Spleen (tissue), 11 donors: Measurements from ENCODE around the gene CDR2. TPM values are rescaled to one million over a fixed set of nuclear protein-coding genes. Genes with fewer than 3 reads are reported as not detected.

Experiments
- DNase-seq: peaks from one replicate; pipeline ENCODE4 v3.0.0-alpha.2; 2020
- H3K27ac ChIP-seq, 8 donors: fragments of 200-600 bp; sonication (generic) in 7 of 8; 1 replicate in 4 of 8; 2 replicates in 4 of 8; pipeline versions ENCODE4 v1.5.0 to v1.8.0; 2016 to 2021; ENCODE audit warnings: inconsistent platforms in 4 of 8, mild to moderate bottlenecking in 4 of 8, moderate library complexity in 1 of 8
- H3K27me3 ChIP-seq, 7 donors: fragments of 200-600 bp; sonication (generic) in 6 of 7; replicated peaks in 1 of 7; 1 replicate in 4 of 7; 2 replicates in 3 of 7; pipeline versions ENCODE4 v1.5.0 to v1.8.0; 2016 to 2021; ENCODE audit warnings: inconsistent platforms in 3 of 7, mild to moderate bottlenecking in 1 of 7
- H3K36me3 ChIP-seq, 6 donors: fragments of 200-600 bp; sonication (generic) in 5 of 6; 1 replicate in 4 of 6; 2 replicates in 2 of 6; pipeline versions ENCODE4 v1.5.0 to v1.8.0; 2016 to 2021; ENCODE audit warnings: inconsistent platforms in 2 of 6
- H3K4me1 ChIP-seq, 6 donors: fragments of 200-600 bp; sonication (generic) in 5 of 6; 1 replicate in 3 of 6; 2 replicates in 3 of 6; pipeline versions ENCODE4 v1.5.0 to v1.8.0; 2016 to 2021; ENCODE audit warnings: inconsistent platforms in 3 of 6
- H3K4me3 ChIP-seq, 8 donors: fragments of 200-600 bp; sonication (generic) in 7 of 8; 1 replicate in 4 of 8; 2 replicates in 4 of 8; pipeline versions ENCODE4 v1.5.0 to v1.8.0; 2016 to 2021; ENCODE audit warnings: inconsistent platforms in 4 of 8, mild to moderate bottlenecking in 4 of 8, moderate library complexity in 2 of 8
- H3K9me3 ChIP-seq, 8 donors: fragments of 200-600 bp; sonication (generic) in 7 of 8; 1 replicate in 4 of 8; 2 replicates in 4 of 8; pipeline versions ENCODE4 v1.5.0 to v1.8.0; 2016 to 2021; ENCODE audit warnings: inconsistent platforms in 4 of 8
- POLR2A ChIP-seq, 3 donors: fragments of 450-650 bp; IDR thresholded peaks; one replicate each; pipeline ENCODE4 v1.5.1; 2017; ENCODE audit warnings: antibody characterized with exemption in 3 of 3, mild to moderate bottlenecking in 1 of 3
- POLR2AphosphoS5 ChIP-seq, 3 donors: sonication (generic); formaldehyde crosslinking; IDR thresholded peaks; one replicate each; pipeline ENCODE4 v1.5.1; 2017; ENCODE audit warnings: antibody characterized with exemption in 3 of 3
- WGBS, 5 donors: extraction: QIAGEN DNeasy Blood & Tissue Kit in 3 of 5; methylation state at CpG; one replicate each; pipeline versions ENCODE4 v1.1.5 to v1.1.7; 2013 to 2018; 5-methylcytosine and 5-hydroxymethylcytosine counted together
- intact Hi-C: fragments of 100-400 bp; cut with DNase I; formaldehyde crosslinking; loops from one replicate; pipeline ENCODE4 v1.15.0; 2023; ENCODE audit warnings: low total_unique reads
- polyA plus RNA-seq, 3 donors: library from polyadenylated mRNA; stranded (reverse); fragments of 200-250 nt; gene quantifications; one replicate each; pipeline ENCODE4 v1.2.1, GENCODE V29; 2013
- total RNA-seq, 7 donors: library from RNA; depleted of rRNA in 3 of 7; stranded (reverse); fragments of >200 nt in 3 of 7; fragmentation: NEBNext Ultra II Directional in 4 of 7; extraction: Animal tissue kit (Norgen Biotek cat#: 25700) in 4 of 7; gene quantifications; one replicate each; pipeline versions ENCODE4 v1.1.0 to v1.2.1, GENCODE V29; 2016 to 2021
- TF ChIP-seq, protein P1 (sequence below), 11 experiments: fragments of 200-600 bp in 7 of 11; fragments of 450-650 bp in 4 of 11; sonication (generic) in 4 of 11; IDR thresholded peaks in 8 of 11; conservative IDR thresholded peaks in 3 of 11; 1 replicate in 7 of 11; 2 replicates in 4 of 11; pipeline versions ENCODE4 v1.4.0 to v1.8.0; 2016 to 2021; ENCODE audit warnings: antibody characterized with exemption in 11 of 11, inconsistent platforms in 4 of 11, mild to moderate bottlenecking in 1 of 11
- donor health status: healthy with polysubstance abuse.
- donor health status: DM: no; HTN: no; CAD: no; lungs with moderate emphysema.
- donor health status: DM: no; HTN: no; CAD: no.
- donor health status: Bipolar disorder and iron deficiency.
- donor health status: healthy.
- donor health status: DM: no; HTN: no; CAD: no.
- donor health status: DM: yes; HTN: yes; CAD: no.

The CDR2 gene
- total and polyA plus RNA-seq, 10 donors = 7.7 to 33.4 (median 23.6) TPM

DNA sequence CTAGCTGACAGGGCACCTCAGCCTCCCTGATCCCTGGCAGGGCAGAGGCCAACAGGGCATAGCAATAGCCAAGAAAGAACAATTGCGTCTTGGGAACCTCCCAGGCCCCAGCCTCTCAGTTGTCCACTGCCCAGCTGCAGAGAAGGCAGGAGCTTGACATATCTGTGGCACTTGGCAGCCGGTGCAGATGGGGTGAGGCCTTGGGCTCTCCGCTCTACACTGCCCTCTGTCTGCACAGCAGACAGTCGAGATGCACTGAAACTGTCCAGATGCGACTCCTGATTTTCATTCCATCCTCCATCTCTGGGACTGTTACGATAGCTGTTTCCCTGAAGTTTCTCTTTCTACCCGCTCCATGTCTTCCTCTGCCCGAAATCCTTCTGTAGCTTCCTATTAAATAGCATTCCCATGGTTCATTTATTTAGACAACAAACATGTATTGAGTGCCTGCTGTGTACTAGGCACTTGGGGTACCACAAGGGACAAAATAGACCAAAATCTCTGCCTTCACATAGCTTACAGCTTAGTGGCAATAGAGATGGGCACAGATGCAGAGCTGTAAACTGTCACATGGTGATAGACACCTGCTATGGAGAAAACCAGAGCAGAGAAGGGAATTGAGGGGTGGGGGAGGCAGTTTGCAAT lies 73.9 kb downstream of the CDR2 start:
- WGBS, 5 donors = 57 to 62% (median 59%) methylated on average over 8 of the region's 8 CpGs

DNA sequence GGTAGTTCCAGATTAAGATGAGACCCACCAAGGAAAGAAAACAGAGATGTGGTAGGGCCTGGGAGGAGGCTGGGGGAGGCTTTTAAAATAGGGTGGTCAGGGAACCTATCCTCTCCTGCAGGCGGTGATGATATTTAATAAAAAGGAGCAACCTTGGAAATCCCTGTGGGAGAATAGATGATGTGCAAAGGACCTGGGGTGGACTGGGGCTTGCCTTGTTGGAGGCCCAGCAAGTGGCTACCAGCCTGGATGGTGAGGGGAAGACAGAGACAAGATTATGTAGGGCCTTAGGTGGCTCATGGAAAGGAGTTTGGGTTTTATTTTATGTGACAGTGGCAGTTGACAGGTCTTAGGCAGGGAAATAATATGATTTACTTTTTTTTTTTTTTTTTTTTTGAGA lies 75.4 kb downstream of the CDR2 start:
- TF ChIP-seq POLR2A (IDR thresholded peaks at IDR 0.05) = no peak
- TF ChIP-seq, protein P1, sequence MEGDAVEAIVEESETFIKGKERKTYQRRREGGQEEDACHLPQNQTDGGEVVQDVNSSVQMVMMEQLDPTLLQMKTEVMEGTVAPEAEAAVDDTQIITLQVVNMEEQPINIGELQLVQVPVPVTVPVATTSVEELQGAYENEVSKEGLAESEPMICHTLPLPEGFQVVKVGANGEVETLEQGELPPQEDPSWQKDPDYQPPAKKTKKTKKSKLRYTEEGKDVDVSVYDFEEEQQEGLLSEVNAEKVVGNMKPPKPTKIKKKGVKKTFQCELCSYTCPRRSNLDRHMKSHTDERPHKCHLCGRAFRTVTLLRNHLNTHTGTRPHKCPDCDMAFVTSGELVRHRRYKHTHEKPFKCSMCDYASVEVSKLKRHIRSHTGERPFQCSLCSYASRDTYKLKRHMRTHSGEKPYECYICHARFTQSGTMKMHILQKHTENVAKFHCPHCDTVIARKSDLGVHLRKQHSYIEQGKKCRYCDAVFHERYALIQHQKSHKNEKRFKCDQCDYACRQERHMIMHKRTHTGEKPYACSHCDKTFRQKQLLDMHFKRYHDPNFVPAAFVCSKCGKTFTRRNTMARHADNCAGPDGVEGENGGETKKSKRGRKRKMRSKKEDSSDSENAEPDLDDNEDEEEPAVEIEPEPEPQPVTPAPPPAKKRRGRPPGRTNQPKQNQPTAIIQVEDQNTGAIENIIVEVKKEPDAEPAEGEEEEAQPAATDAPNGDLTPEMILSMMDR (IDR thresholded peaks at IDR 0.05 in 8 of 11, conservative IDR thresholded peaks at IDR 0.05 in 3 of 11) = no peak
- TF ChIP-seq POLR2AphosphoS5 (IDR thresholded peaks at IDR 0.05) = no peak
- H3K4me1 ChIP-seq = peaks cover 12 to 54% (median 40%) of the 10 kb centered on the region in 6 donors
- intact Hi-C loops = loop anchor here (5.0 kb wide), 1 partner anchor 92 kb away; the partner anchor contains the start of gene EEF2K
- DNase-seq = peak; percentile 46
- no peaks in the 10 kb centered on the region for H3K27me3 ChIP-seq
- 91 to 100% (median 93%) methylated on average over 1 of the region's 1 CpG for WGBS, 5 donors
- peak overlapping the region in 5 of 8 donors; percentile 90 to 93 (median 92) for H3K27ac ChIP-seq
- no peaks in the 10 kb centered on the region for H3K9me3 ChIP-seq
- peak overlapping the region in 3 of 8 donors; percentile 81 to 98 (median 92) for H3K4me3 ChIP-seq
- peaks cover 0 to 30% (median 20%) of the 10 kb centered on the region in 6 donors for H3K36me3 ChIP-seq

More for the DNA sequence above, 73.9 kb downstream of the CDR2 start:
- Histone ChIP-seq H3K27me3 (no peaks in the 10 kb centered on the region), H3K4me3 (no peak overlapping the region), H3K27ac (peak overlapping the region in 1 of 8 donors; percentile 24), H3K4me1 (peaks cover 12 to 54% (median 40%) of the 10 kb centered on the region in 6 donors), H3K36me3 (peaks cover 0 to 45% (median 35%) of the 10 kb centered on the region in 6 donors), H3K9me3 (no peaks in the 10 kb centered on the region)
- peak; percentile 79 for DNase-seq
- intact Hi-C loops = loop anchor here (5.0 kb wide), 1 partner anchor 298 kb away; the partner anchor contains the start of gene PDZD9
- TF ChIP-seq POLR2AphosphoS5 (IDR thresholded peaks at IDR 0.05) = no peak
- TF ChIP-seq, protein P1 (IDR thresholded peaks at IDR 0.05 in 8 of 11, conservative IDR thresholded peaks at IDR 0.05 in 3 of 11) = peak in 10 of 11 experiments; percentile 17 to 64 (median 48)

DNA sequence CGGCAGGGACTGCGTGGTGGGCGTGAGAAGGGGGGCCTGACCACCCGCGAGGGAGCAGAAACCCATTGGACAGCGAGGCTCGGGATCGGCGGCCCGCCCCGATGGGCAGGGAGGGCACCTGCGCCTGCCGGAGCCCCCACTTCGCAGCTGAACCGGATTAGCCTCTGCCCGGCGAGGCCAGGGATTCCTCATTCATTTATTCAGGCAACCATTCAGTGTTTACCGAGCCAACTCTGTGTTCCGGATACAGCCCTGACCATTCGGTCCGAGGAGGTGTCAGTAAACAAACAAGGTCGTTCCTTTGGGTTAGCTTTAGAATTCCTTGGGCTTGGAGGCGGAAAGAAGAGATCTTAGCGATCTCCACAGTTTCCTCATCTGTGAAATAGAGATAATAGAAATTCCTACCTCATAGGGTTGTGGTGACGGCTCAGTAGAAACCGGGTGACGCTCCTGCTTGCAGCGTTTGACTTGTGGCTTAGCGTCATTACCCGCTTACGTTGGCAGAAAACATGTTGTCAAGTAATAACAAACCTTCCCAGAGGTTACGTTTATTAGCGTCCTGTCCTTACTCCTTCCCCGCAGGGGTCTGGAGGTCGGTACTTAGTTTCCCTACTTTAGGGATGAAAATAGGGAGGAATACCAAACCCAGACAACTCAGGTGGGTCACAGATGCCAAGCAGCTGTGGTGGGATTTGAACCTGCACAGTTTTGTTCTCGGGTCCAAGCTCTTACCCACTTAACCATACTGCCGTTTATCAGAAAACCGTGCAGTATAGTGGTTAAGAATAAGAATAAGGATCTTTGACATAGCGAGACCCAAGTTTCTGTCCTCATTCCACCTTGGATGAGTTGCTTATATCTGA lies 76.3 kb downstream of the CDR2 start:
- H3K4me3 ChIP-seq = peak overlapping the region; percentile 68 to 98 (median 93)
- peak overlapping the region; percentile 78 to 93 (median 90) for H3K27ac ChIP-seq
- DNase-seq = peak; percentile 78
- H3K27me3 ChIP-seq = no peaks in the 10 kb centered on the region
- WGBS, 5 donors = 0 to 1% (median 1%) methylated on average over 26 to 39 of the region's 39 CpGs
- intact Hi-C loops = loop anchor here (5.0 kb wide), 1 partner anchor 91 kb away; the partner anchor contains the start of gene EEF2K
- no peaks in the 10 kb centered on the region for H3K9me3 ChIP-seq
- H3K4me1 ChIP-seq = peaks cover 12 to 54% (median 40%) of the 10 kb centered on the region in 6 donors
- TF ChIP-seq, protein P1 (IDR thresholded peaks at IDR 0.05 in 8 of 11, conservative IDR thresholded peaks at IDR 0.05 in 3 of 11) = no peak
- no peak for TF ChIP-seq POLR2A (IDR thresholded peaks at IDR 0.05)
- peak in 1 of 3 donors; percentile 66 for TF ChIP-seq POLR2AphosphoS5 (IDR thresholded peaks at IDR 0.05)
- H3K36me3 ChIP-seq = peaks cover 0 to 21% (median 12%) of the 10 kb centered on the region in 6 donors
